Measurements from ENCODE around the gene MOV10L1.
"Not testable (repeated sequence)": the region's sequence is repeated elsewhere in the genome, so short reads cannot be mapped to it uniquely, and the experiment has no call there.

Gene MOV10L1

DNA sequence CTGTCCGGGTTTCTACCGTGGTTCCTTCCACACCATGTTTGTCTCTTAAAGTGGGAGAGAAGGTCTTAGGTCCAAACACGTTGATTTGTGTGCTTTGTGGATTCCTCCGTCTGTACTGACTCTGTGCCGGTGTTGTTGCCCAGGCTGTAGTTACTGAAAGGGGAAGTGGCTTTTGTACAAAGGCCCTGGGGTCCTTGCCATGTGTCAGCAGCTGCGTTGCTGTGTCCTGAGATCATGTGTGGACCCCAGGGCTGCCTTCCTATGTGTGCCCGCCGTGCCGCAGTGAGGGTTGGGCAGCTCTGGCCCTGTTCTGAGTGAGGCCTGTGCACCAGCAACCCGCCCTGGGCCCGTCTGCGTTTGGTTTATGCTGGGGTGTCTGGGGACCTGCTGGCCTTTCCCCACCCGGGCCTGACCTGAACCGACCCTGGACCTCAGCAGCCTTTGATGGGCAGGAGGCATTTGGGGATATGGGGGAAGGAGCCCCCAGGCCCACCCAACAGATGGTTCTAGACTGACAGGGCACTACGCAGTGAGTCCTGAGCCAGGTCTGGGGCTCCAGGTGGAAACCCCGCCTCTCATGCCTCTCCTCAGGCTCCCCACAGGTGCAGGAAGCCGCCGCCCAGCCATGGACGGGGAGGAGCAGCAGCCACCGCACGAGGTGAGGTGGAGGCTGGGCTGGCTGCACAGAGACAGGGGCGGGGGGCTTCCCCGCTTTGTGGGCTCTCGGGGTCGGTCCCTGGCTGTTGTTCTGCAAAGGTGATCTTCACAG is 102.8 kb downstream of the MOV10L1 start:
- peak in 2 of 4 experiments; percentile 48 to 59 for DNase-seq

DNA sequence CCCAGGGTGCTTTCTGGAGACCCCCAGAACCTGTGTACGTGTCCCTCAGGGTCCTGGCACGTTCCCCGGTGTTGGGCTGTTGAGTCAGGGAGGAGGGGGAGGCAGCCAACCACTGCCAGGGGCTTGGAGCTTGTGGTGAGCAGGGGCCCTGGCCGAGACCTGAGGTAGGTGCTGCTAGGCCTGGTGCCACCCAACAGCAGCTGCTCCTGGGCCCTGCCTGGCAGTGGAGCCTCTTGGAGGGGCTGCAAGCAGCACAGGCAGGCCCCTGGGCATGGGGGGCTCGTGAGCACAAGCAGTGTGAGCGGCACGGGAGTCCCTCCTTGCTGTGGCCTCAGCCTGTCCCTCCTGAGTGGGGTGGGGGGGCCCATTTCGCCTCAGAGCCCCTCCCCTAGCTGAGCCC is 103.8 kb downstream of the MOV10L1 start:
- DNase-seq, result no peak

DNA sequence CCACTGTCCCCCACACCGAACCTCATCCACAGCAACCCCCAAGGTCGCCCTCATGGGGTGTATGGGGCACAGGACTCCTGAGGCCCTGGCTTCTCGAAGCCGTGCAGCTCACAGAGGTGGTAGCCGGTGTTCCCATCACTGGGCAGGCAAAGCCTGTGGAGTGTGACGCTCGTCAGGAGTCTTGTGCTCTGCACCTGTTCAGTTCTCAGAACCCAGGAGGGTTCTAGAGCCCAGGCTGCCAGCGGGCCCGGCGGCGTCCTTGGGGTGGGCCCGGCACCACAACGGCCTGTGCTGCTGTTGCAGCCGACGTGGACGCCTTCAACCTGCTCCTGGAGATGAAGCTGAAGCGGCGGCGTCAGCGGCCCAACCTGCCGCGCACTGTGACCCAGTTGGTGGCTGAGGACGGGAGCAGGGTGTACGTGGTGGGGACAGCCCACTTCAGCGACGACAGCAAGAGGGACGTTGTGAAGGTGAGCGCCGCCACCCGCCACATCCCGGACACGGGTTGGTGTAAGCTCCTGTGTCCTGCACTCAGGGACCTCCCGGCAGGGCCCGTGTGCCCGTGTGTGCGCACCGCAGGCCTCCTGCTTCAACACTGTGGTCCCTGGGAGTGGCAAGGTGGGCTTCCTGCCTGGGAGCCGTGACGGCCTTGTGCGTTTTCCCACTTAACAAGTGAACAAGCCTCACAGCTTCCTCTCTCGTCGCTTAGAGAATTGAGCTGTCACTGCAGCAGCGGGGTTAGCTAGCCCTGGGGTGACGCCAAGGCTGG is 104.4 kb downstream of the MOV10L1 start:
- no peak for DNase-seq

DNA sequence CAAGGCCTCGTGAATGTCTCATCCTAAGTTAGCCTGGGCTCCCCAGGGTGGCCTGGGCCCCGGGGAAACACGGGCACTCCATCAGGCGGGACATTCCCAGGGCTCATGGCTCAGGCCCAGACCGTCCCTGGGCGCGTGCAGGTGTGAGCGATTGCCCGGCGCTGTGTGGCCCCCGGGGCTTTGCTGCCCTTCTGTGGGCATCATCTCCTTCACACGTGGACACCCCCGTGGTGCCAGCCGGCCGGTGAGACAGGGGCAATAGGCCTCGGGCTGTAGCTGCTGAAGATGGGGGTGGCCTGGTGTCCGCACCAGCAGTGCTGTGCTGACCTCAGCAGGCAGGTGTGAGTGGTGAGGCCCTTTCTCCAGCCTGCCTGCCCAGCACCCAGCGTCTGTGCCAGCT is 106.5 kb downstream of the MOV10L1 start:
- no peak for DNase-seq

DNA sequence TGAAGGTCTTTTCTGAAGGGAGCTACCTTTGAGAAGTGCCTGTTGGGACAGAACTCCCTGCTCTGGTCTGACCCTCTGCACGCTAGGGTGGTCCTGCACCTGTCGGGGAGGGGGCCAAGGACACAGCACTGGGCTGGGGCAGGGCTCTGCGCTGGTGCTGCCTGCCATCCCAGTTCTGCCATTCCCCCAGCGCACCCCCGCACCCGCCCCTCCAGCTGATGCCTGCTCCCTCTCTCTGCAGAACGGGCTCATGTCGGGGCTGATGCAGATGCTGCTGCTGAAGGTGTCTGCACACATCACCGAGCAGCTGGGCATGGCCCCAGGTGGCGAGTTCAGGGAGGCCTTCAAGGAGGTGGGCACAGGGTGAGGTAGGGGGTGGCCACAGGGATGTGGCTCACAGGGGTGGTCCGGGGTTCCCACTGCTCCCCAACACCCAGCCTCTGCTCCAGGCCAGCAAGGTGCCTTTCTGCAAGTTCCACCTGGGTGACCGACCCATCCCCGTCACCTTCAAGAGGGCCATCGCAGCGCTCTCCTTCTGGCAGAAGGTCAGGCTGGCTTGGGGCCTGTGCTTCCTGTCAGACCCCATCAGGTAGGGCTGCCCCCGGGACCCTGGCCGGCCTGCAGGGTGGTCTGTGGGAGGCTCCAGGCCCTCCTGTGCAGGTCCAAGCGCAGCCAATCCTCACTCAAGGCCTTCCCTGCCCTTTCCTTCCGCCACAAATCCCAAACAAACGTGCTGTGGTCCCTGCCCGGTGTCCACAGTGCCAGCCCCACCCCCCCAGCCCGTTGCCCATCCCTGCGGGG is 107.4 kb downstream of the MOV10L1 start:
- no peak for DNase-seq

DNA sequence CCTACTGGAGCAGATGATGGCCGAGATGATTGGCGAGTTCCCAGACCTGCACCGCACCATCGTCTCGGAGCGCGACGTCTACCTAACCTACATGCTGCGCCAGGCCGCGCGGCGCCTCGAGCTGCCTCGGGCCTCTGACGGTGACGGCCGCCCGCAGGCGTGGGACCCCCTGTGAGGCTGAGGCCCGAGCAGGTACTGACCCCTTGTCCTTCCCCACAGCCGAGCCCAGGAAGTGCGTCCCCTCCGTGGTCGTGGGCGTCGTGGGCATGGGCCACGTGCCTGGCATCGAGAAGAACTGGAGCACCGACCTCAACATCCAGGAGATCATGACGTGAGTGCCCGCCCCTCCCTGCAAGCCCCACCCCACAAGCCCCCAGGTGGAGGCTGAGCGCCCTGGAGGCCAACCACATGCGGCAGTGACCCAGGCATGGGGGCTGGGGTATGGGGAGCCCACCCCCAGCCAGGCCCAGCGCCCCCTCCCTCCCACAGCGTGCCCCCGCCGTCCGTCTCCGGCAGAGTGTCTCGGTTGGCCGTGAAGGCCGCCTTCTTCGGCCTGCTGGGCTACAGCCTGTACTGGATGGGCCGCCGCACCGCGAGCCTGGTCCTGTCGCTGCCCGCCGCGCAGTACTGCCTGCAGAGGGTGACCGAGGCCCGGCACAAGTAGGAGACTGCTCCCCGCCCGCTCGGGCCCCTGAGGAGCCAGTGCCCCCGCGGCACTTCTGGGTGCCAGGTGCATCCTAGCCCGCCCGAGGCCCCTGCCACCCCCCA is 108.2 kb downstream of the MOV10L1 start:
- DNase-seq, result no peak

DNA sequence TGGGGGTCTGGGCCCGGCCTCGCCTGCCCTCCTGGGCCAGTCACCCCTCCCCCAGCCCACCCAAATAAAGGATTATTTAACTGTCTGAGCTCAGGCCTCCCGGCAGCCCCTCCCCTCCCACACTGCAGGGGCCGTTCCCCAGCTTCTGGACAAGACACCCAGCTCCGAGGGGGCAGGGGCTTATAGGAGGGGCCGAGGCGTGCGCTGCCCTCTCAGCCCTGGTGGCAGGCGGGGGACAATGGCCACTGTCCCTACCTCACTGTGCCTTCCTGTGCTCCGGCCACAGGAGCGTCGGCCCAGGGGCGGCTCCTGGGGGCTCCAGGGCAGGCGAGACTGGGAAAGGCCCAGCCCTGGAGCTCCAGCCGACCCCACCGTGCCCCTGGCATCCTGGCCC is 108.8 kb downstream of the MOV10L1 start:
- no peak for DNase-seq

DNA sequence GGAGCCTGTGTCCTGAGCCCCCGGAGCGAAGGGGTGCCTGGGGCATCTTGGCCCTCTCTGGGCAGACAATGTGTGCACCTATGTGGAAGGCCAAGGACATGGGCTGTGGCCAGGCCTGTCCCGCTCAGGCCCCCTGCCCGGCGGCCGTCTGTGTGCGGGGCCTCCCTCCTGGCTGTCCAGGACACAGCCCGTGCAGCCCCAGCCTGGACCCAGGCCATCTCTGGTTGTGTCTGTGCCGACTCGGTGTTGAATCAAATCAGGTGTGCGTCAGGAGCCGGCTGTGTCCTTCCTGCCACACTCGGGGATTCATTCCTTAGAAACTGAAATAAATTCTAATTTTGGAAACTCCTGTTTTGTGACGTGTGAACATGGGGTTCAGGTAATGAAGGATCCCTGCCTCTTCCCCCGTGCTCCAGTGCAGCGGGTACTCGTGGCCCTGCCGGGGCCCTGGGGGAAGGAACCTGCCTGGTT is 109.5 kb downstream of the MOV10L1 start:
- DNase-seq, result no peak

DNA sequence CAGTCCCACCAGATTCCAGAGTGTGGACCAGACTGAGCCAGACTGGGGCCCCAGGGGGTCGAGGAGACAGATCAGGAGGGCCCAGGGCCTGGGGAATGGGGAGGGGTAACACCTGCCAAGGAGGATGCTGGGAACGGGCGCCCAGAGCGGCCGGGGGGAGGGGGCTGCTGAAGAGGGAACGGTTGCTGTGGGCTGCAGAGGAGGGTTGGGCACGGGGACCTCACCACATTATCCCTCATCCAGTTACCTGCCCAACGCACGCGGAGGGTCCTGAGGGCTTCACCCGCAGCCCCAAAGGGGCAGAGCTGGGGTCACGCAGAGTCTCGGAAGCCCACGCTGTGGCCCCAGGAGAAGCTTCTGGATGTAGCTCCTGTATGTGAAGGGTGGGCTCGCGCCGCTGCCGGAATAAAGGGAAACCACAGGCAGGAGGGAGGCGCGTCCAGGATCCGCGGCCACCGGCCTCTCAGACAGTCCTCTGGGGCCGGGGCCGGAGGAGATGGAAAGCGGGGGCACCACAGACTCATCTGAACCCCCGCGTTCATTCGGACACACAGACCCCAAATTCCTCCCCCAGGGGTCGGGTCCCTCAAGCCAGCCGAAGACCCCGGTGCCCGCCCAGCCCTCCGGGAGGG is 110.1 kb downstream of the MOV10L1 start:
- no peak for DNase-seq

DNA sequence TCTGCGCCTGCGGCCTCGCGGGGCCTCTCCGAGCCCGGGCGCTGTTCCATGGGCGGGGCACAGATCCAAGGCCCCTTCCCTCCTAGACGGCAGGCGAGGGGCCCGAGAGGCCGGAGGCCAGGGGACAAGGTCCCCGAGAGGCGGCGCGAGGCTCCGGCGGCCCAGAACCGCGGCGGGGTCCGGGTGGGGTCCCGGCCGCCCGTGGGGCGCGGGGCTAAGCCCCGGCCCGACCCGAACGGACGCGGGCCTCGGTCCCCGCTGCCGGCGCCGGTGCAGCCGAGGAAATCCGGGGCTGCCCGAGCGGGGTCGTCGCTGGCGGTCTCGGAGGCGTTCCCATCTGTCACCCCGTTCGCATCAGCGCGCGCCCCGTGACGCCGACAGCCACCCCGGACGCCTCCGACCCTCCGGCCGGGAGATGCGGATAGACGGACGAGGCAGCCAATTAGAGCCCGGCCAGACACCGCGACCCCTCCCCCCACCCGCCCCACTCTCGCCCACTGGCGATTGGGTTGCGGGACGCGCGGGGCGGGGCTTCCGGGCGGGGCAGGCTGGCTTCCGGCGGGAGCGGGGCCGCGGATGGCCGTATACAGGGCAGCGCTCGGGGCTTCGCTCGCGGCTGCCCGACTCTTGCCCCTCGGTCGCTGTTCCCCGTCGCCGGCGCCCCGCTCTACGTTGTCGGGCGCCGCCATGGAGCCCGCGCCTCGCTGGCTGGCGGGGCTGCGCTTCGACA is 110.8 kb downstream of the MOV10L1 start, which contains the start of gene SELENOO:
Gene SELENOO (plus strand): TSS at position 551 of the 730 bp plus-strand sequence. CDS start 26 bp downstream, at position 577.
- peak; percentile 80 to 92 (median 88) for DNase-seq

DNA sequence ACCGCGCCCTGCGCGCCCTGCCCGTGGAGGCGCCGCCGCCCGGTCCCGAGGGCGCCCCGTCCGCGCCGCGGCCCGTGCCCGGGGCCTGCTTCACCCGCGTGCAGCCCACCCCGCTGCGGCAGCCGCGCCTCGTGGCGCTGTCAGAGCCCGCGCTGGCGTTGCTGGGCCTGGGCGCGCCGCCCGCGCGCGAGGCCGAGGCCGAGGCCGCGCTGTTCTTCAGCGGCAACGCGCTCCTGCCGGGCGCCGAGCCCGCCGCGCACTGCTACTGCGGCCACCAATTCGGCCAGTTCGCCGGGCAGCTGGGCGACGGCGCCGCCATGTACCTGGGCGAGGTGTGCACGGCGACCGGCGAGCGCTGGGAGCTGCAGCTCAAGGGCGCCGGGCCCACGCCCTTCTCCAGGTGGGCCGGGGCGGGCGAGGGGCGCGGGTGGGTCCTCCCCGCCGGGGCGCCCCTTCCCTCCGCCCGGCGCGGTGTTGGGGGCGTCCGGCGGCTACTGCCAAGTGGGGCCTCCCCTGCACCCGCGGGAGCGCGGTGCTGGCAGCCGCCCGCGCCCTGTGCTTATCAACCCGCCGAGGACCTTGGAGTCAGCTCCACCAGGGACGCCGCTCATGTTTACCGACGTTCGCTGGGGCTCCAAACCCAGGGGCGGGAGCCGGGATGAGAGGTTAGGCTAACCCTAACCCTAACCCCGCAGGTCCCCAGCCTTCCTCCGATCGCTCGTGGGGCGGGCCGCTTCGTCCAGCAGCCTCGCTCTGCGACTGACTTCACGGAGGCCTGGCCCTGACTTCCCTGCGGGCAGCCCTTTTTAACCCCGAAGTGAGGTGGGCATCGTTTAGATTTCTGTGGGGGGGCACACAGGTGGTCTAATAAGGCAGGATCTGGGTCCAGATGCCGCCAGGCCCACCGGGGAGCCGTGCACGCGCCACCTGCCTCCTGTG is 111.7 kb downstream of the MOV10L1 start:
- no peak for DNase-seq

DNA sequence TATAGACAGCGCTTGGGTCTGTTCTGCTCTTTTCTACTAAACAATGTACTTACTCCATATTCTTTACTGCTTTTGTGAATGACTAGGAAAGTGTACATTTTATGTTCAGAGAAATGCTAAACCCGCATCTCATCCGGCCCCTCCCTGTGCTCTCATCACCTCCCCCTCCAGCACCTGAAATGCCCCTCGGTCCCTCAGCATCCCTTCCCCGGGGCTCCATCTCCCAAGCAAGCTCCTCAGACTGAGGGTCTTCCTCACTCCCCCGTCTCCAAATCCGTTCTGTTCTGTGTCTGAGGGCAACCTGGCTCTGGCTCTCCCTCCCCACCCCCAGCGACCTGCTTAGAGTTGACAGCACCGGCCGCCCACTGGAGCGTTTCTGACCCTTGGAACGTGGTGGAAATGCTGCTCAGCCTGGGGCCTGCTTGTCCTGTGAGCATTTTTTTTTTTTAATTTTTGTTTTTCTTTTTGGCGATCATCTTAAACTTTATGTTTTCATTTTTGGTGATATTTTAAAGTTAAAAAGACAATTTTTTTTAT is 112.4 kb downstream of the MOV10L1 start:
- no peak for DNase-seq

DNA sequence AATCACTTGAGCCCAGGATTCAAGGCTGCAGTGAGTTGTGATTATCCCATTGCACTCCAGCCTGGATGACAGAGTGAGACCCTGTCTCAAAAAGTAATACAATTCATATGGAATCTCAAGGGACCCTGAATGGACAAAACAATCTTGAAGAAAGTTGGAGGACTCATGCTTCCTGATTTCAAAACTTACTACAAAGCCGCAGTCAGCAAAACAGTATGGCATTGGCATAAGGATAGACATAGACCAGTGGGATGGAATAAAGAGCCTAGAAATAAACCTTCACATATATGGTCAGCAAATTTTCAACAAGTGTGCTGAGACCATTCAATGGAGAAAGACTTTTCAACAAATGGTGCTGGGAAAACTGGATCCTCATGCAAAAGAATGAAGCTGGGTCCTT is 113.5 kb downstream of the MOV10L1 start:
- DNase-seq, result no peak

DNA sequence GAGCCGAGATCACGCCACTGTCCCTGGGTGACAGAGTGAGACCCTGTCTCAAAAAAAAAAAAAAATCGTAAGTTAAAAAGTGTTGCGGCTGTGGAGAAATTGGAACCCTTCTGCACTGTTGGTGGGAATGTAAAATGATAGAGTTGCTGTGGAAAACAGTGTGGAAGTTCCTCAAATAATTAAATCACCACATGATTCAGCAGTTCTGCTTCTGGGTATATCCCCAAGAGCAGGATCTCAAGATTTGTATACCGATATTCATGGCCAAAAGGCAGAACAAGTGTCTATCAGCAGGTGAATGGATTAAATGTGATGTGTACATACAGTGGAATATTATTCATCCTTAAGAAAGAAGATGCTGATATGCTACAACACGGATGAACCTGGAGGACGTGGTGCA is 114.8 kb downstream of the MOV10L1 start:
- no peak for DNase-seq

DNA sequence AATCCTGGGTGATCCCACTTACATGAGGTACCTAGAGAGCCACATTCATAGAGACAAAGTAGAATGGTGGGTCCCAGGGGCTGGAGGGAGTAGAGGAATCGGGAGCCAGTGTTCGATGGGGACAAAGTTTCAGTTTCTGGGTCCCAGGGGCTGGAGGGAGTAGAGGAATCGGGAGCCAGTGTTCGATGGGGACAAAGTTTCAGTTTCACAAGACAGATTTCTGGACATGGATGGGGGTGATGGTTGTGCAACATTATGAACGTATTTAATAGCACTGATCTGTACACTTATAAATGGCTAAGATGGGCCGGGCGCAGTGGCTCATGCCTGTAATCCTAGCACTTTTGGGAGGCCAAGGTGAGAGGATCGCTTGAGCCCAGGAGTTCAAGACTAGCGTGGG is 115.2 kb downstream of the MOV10L1 start:
- DNase-seq, result not testable (repeated sequence)

DNA sequence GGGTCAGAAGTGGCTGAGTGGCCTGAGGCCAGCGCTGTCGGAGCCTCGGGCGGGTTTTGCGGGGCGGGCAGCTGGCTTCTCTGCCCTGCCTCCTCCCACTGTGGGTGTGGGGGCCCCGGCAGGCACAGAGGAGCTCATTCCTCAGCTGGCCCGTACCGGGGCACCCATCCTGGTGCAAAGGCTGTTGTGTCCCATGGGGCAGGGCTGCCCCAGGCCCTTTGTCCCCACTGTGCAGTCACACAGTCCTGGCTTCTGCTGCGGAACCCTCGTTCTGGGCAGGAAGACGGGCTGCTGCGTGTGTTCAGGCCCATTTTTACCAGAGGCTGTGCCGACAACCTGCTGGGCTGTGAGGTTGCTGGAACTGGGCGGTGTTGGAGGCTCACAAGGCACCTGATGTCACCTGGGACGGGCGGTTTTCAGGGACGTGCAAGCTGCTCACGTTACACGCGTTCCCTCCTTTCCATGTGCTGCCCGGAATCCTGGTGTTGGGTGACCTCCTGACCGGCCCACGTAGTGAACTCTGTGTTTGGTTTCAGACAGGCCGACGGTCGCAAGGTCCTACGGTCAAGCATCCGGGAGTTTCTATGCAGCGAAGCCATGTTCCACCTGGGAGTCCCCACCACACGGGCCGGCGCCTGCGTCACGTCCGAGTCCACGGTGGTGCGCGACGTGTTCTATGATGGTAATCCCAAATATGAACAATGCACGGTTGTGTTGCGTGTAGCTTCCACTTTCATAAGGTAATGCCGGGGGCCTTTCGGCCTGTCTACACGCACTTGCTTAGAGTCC is 116.2 kb downstream of the MOV10L1 start:
- no peak for DNase-seq

DNA sequence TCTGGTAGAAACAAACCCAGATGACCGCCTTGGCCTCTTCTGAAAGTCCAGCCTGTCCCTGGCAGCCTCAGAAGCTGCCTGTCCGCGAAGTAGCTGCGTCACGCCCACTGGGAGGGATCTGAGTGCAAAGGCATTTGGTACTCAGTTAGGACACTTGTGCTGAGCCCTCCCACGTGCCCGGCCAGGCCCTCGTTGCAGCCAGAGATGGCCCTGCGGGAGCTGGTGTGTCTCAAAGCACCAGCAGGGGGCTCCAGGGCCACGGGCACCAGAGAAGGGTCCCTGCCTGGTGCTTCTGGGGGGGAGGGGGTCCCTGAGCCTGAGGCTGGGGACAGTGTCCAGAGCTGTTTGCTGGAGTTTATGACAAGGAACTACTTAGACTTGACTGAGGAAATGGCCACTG is 116.8 kb downstream of the MOV10L1 start:
- DNase-seq, result no peak

DNA sequence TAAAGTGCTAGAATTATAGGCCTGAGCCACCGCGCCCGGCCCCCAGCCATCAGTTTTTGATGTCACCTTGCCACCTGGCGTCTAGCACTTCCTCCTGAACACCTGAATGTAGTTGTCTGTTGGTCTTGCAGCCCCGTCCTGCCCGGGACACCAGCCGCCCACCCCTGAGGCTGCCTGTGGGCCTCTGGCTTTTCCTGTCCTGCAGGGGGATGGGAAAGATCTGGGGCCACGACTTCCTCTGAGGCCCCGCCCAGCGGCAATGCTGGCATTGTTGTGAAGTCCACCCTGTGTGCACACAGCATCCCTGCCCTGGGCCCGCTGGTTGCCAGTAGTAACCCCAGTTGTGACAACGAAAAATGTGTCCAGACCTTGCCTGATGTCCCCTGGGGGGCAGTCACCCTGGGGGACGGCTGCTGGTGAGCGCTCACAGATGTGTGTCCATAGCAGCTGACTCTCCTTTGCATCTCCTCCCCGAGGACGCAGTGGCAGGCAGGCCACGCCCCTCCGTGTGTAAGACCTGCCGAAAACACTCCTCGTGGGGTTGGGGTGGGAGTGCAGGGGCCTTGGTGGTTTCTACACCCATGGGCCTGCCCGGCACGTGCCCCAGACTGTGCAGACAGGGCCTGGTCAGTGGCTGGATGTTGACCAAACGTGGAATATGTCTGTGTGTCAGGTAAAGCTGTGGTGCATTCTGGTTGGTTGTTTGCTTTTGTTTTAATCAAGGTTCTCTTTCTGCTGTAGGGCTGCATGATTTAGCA is 117.8 kb downstream of the MOV10L1 start:
- no peak for DNase-seq

Data from activated naive CD4-positive, alpha-beta T cell (primary cell).